OCI-LY1 (cell line): Measurements from ENCODE around the gene EPHA2.

Experiments used
- EZH2 ChIP-seq: fragments of 200-600 bp; sonication (generic), shearing (Covaris generic); IDR thresholded peaks from 2 replicates; pipeline ENCODE4 v1.8.0; 2017; ENCODE audit warnings: borderline replicate concordance, mixed run types, mild to moderate bottlenecking, antibody characterized with exemption, low read length, moderate library complexity, mixed read lengths
- TF ChIP-seq, protein P1 (sequence below): fragments of 200-600 bp; sonication (generic), shearing (Covaris generic); IDR thresholded peaks from 2 replicates; pipeline ENCODE4 v1.5.1; 2017; ENCODE audit warnings: mild to moderate bottlenecking, antibody characterized with exemption, low read length, moderate library complexity, mixed read lengths

DNA sequence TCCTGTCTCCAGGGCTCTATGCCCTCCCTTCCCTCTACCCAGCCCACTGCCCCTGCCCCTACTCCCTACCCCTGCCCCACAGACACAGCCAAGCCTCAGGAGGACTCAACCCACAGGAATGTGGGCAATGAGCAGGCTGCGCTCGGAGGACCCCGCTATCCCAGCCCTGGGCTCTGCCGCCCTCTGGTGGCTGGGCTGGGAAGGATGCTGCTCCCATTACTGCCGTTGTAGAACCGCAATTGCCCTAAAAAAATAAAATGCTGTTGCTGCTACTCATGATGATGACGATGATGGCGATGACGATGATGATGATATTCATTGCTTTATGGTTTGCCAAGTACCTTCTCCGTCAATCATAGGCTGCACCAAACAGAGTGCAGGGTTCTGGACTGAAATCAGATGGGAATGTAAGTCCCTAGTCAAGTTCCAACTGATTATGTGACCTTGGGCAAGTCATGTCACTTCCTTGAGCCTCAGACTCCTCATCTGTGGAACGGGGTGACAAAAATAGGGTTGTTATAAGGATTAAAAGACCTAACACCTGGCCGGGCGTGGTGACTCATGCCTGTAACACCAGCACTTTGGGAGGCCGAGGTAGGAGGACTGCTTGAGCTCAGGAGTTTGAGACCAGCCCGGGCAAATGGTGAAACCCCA, 32.0 kb upstream of the EPHA2 start:
- TF ChIP-seq, protein P1, sequence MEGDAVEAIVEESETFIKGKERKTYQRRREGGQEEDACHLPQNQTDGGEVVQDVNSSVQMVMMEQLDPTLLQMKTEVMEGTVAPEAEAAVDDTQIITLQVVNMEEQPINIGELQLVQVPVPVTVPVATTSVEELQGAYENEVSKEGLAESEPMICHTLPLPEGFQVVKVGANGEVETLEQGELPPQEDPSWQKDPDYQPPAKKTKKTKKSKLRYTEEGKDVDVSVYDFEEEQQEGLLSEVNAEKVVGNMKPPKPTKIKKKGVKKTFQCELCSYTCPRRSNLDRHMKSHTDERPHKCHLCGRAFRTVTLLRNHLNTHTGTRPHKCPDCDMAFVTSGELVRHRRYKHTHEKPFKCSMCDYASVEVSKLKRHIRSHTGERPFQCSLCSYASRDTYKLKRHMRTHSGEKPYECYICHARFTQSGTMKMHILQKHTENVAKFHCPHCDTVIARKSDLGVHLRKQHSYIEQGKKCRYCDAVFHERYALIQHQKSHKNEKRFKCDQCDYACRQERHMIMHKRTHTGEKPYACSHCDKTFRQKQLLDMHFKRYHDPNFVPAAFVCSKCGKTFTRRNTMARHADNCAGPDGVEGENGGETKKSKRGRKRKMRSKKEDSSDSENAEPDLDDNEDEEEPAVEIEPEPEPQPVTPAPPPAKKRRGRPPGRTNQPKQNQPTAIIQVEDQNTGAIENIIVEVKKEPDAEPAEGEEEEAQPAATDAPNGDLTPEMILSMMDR = peak; percentile 99
- TF ChIP-seq EZH2 = no peak
